Ureter (tissue), 1 donor: Measurements from ENCODE around the gene NEU2. TPM values are rescaled to one million over a fixed set of nuclear protein-coding genes. Genes with fewer than 3 reads are reported as not detected.
"Not testable (repeated sequence)": the region's sequence is repeated elsewhere in the genome, so short reads cannot be mapped to it uniquely, and the experiment has no call there.

Source experiments
- DNase-seq: peaks from one replicate; pipeline ENCODE4 v3.0.0-alpha.2; 2020; ENCODE audit warnings: low spot score
- total RNA-seq: library from RNA; stranded (reverse); gene quantifications from one replicate; pipeline ENCODE4 v1.2.4, GENCODE V29; 2023
- donor health status: DM: yes; HTN: yes; CAD: no.

Gene NEU2
- total RNA-seq, 1 donor from 2014 or later: not detected

GRCh38 chr2:233056961-233057605 lies 24.6 kb downstream of the NEU2 start:
- DNase-seq: no peak

DNA sequence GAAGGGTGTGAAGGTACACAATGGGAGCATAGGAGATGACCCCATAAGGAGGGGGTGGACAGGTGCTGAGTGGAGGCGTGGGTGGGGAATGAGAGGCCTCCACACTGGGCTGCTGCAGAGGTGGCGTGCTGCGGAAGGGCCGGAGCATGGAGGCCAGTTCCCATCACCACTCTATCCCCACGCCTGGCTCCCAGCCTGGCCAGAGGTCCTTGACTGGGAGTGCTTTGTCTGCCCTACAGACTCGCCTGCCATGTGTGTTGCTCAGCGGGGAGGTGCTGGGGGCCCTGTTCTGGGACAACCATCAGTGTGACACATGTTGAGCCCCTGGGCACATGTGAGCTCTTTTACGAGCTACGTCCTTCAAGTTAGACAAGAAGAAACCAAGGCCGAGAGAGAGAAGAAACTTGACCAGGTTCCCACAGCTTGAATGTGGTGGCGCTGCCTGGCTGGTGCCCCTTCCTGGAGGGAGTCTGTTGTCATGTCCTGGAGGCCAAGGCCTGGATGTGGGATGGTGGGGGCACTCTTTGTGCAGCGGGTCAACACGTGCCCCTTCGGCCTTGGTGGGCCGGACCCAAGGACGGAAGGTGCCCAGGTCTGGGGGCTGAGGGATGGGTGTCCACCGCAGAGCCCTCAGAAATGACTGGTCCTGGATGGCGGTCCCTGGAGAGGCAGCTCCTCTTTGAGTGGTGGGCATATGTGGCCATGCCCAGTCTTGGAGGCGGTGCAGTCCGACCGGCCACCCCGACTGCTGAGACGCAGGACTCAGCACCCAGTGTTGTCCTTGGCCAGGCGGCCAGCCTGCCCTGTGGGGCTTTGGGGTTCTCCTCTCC lies 26.5 kb downstream of the NEU2 start:
- DNase-seq: peak; percentile 35

DNA sequence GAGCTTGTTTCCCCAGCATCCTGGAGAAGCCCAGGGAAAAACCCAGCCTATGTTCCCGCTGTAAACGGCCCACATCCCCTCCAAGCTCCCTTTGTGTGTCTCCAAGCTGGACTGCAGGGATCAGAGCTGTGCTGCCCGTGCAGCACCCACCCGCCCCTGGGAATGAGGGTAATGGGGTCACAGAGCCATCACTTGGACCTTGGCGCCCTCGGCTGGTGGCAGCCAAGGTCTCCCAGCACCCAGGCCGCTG lies 27.0 kb downstream of the NEU2 start:
- no peak for DNase-seq

DNA sequence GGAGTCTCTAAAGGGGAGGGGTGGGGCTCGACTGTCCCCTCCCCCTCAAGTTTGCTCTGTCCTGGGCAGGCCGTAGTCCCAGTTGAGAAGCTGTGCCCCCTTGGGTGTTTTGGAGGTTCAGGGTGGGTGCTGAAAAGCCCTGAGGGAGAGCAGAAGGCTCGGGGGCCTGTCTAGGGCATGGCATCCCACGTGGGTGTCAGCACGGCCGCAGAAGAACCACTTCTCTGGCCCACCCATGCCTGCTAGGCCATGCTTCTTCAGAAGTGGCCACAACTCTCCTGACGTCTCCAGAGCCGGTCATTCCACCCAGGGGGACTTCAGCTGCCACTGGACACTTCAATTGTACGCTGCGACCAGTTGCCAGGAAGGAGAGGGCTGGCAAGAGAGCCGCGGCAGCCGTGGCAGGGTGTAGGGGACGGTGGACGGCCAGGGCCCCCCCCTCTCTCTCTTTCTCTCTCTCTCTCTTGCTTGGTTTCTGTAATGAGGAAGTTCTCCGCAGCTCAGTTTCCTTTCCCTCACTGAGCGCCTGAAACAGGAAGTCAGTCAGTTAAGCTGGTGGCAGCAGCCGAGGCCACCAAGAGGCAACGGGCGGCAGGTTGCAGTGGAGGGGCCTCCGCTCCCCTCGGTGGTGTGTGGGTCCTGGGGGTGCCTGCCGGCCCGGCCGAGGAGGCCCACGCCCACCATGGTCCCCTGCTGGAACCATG lies 27.5 kb downstream of the NEU2 start, which contains the start of gene INPP5D:
Gene INPP5D (plus strand): TSS at position 546 of the 704 bp plus-strand sequence. CDS start 137 bp downstream, at position 683.
- peak; percentile 67 for DNase-seq

DNA sequence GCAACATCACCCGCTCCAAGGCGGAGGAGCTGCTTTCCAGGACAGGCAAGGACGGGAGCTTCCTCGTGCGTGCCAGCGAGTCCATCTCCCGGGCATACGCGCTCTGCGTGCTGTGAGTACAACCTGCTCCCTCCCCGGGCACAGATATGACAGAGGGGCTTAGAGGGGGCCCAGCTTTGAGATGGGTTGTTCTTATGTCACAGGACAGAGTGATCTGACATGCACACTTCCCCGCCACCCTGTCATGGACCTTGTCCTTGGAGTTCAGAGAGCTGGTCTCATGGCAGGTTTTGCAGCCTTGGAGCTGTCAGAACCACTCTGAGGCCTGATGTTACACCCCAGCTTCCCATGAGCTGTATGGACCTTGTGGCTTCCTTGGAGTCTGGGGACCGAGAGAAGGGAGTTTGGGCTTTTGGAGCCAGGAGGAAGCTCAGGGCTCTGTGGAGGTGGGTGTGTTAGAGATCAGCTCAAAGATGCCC lies 28.1 kb downstream of the NEU2 start:
- no peak for DNase-seq

DNA sequence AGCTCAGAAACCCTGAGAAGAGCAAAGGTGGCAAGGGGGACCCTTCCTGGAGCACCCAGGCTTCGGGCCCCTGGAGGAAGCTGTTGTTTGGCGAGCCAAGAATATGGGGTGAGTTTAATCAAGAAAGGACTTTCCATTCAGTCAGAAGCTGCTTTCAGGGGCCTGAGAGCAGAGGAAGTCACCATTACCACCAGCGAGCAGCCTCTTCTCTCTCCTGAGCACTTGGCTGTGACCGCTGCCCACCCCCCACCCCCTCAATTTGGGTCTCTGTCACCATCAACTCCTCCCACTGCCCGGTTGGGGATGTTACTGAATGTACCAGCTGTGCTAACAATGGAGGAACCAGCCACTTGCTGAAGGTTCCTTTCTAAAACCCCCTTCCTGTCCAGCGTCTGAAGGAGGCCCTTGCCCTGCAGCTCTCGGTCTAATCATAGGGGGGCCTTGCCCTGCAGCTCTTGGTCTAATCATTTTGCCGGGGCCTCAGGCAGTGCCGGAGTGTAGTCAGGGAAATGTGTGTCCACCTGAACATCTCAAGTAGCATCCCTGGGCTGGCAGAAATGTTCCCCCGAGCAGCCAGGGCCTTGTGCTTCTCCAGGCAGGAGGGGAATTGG lies 28.6 kb downstream of the NEU2 start:
- peak; percentile 36 for DNase-seq

- peak; percentile 48 for DNase-seq
These were observed 29.3 kb downstream of the NEU2 start for GRCh38 chr2:233061591-233062450.

GRCh38 chr2:233062451-233062850 lies 30.0 kb downstream of the NEU2 start:
- no peak for DNase-seq

GRCh38 chr2:233062946-233063268 lies 30.4 kb downstream of the NEU2 start:
- no peak for DNase-seq

DNA sequence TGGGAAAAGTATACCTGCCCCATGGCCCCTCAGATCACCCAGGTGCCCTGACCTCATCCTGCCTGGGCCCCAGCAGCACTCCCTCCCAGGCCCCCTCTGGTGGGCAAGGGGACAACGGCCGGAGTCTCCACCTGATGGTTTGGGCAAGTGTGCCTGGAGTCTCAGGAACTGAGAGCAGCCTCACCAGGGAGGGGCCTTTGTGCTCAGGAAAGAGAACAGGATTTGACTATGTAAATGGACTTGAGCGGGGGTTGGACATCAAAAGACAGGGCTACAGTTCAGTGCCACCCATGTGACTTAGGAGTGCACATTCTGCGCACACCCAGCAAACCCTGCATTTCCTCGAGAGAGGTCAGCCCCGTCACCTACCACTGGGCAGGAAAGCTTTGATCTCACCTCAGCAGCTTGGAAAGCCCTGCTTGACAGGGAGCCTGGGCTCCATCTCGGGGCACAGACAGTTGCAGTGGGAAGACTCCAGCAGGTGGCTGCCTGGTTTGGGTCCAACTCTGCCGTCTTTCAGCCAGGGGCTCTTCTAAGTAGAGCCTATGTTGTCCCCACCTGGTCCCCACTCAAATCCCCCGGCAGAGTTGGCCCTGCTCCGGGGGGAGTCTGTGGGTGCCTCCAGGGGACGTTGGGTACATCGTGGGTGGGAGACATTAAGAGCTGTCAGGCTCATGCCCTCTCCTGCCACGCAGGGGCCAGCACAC lies 30.9 kb downstream of the NEU2 start:
- DNase-seq: peak; percentile 44

GRCh38 chr2:233063976-233064411 lies 31.5 kb downstream of the NEU2 start:
- peak; percentile 41 for DNase-seq

DNA sequence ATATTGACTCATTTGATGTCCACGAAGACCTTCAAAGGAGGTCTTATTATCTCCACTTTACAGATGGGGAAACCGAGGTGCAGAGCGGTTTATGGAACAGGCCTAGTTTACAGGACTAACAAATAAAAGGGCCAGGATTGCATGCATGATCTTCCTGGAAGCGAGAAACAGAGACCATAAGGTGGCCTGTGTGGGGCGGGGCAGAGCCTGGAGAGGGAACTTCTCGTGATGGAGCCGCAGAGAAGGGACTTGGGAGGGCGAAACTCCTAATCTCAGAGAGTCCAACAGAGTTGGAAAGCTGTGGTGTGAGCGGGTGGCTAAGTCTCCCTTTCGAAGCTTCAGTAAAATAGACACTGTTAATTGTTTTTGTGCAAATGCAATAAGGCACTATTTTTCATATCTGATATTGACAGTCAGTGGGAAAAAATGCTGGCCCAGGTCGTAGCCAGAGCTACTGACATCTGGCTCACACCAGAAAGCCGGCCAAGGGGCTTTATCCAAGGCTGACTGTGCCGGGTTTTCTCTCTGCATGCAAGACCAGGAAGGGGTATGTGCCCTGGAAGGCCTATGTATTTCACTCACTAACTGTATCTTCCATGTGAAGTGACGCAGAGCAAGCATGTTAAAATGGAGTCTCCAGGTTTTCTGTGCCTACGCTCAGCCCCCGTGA lies 32.2 kb downstream of the NEU2 start:
- DNase-seq: no peak

DNA sequence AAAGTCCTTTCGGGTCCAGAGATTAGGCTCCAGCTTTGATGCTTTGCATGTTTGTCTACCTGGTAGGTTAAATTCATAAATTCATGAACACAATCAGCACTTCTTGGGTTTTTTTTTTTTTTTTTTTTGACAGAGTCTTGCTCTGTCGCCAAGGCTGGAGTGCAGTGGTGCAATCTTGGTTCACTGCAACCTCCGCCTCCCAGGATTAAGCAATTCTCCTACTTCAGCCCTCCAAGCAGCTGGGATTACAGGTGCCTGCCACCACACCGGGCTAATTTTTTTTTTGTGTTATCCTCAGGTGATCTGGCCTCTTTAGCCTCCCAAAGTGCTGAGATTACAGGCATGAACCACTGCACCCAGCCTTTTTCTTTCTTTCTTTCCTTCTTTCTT lies 32.7 kb downstream of the NEU2 start:
- not testable (repeated sequence) for DNase-seq

- DNase-seq: no peak
These were observed 33.5 kb downstream of the NEU2 start for GRCh38 chr2:233065954-233066470.

DNA sequence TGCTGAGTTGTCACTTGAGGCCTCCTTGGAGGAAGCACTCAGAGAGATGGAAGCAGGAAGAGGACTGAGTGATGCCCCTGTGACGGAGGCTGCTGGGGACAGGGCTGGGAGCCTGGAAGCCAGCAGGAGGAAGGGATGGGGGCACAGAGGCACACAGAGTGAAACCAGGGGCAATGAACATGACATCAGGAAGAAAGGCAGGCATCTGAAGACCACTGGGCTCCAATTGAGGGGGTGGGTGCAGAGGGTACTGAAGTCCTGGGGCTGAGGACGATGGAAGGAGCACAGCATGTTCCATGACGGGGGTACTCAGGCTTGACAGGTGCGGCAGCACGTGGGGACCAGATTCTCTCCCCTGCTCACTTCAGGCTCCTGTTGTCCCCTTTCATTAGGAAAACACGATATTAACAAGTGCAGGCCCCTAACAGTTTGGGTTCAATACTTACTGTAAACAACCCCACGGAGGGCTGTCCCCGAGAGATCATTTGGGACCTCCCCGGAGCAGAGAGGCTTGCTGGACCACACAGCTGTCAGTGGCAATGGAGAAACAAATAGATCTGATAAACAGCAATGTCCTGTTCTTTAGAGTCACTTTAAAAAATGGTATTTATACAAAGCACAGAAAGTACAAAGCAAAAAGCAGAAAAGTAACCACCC lies 36.4 kb downstream of the NEU2 start:
- no peak for DNase-seq

DNA sequence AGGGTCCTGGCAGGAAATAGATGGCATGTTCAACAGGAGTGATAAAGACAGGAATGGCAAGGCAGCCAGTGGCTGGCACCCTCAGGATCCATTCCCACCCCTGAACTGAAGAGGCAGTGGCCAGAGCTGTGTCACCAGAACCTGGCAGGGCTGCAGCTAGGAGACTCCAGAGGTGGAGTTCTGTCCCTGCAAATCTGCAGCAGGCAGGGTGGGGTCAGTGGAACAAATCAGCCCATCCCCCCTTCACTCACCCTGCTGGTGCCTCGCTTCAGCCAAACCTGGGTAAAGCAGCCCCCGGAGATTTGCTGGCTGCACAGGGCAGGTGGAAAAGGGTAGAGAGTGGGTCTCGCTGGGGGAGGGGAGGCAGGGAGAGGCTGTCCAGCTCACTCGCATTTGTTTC lies 40.4 kb downstream of the NEU2 start:
- peak; percentile 38 for DNase-seq

GRCh38 chr2:233074106-233074505 lies 41.6 kb downstream of the NEU2 start:
- DNase-seq: peak; percentile 13

DNA sequence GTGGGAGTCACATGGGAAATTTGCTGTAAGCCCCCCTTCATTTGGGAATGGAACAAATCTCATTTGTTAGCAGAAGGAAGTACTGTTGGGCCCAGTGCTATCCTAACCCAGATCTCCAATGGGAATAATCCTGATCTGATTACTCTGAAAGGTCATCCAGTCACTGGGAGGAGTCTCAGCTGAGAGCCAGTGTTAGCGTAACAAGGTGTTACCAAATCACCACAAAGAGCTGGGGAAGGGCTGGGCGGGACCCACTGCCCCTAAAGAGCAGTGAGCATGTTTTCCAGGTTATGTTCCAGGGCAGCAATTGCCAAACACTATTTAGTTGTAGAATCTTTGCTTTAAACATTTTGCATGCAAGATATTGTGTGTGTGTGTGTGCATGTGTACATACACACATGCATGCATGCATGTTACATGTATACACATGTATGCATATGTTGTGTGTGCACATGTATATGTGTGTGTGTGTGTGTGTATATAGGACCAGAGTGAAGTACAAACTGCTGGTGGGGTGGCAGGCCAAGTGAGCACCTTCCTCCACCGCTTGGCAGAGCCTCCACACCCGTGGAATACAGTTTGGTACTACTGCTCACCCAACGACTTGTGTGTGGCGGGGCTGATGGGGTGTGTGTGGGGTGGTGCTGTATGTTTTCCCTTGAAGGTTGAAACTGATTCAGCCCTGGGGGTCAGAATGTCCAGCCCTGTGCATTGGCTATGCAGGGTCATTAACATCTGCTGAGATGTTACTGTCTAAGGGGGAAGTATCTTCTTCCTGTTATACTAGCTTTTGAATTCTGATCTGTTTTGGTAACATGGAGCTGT lies 42.9 kb downstream of the NEU2 start:
- peak; percentile 38 for DNase-seq

DNA sequence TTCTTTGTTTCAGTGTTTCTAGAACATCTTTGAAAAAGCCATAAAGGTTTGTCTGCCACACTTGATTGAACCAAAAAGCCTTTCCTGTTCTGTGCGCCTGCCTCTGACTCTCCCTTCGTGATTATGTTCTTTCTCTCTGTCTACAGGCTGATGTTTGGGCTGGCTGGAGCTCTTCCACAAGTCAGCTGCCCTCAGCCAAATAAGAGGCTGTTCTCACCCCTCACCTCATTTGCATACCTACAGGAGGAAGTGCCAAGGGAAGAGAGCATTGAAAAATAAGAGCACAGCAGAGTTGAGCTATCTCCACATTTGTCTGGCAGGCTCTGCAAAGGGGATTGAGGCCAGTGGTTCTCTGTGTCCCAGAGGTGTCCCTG lies 43.5 kb downstream of the NEU2 start:
- DNase-seq: peak; percentile 39
